IPS-NIHi7 (cell line): ENCODE measurements around the gene LDLRAD1.
A peak's percentile ranks its signal among the peaks of the same experiment; 100 is the strongest.
"Not testable (repeated sequence)": the region's sequence is repeated elsewhere in the genome, so short reads cannot be mapped to it uniquely, and the experiment has no call there.

Experiments used
- DNase-seq: peaks from one replicate; pipeline ENCODE4 v3.0.0; 2012; ENCODE audit warnings: mixed read lengths; ENCODE audit errors: extremely low spot score

LDLRAD1 gene

GRCh38 chr1:53992085-53992874, 25.7 kb downstream of the LDLRAD1 start:
- DNase-seq, result no peak

DNA sequence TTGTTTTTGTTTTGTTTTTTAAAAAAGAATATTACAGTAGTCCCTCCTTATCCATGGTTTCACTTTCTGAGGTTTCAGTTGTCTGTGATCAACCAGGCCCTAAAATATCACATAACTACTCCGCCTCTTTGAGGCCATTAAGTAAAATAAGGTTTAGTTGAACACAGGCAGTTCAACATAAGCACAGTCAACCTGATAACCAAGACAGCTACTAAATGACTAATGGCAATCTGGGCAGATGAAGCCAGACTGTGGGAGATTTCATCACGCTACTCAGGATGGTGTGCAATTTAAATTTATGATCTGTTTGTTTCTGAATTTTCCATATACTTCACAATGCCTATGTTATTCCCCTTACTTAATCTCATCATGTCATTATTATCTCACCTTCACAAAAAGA, 30.1 kb downstream of the LDLRAD1 start:
- no peak for DNase-seq

GRCh38 chr1:53986458-53986857, 31.5 kb downstream of the LDLRAD1 start:
- DNase-seq, result no peak

DNA sequence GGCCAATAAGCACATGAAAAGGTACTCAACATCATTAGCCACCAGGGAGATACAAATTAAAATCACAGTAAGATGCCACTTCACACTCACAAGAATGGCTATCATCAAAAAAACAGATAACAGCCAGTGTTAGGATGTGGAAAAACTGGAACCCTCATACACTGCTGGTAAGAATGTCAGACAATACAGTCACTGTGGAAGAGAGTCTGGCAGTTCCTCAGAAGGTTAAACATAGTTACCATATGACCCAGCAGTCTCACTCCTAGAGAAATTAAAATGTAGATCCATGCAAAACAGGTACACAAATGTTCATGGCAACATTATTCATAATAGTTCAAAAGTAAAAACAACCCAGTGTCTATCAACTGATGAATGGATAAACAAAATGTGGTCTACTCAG, 33.3 kb downstream of the LDLRAD1 start:
- no peak for DNase-seq

GRCh38 chr1:53982763-53983104, 35.3 kb downstream of the LDLRAD1 start:
- no peak for DNase-seq

- peak; percentile 91 for DNase-seq
Observed at GRCh38 chr1:53982034-53982762, 35.8 kb downstream of the LDLRAD1 start.

DNA sequence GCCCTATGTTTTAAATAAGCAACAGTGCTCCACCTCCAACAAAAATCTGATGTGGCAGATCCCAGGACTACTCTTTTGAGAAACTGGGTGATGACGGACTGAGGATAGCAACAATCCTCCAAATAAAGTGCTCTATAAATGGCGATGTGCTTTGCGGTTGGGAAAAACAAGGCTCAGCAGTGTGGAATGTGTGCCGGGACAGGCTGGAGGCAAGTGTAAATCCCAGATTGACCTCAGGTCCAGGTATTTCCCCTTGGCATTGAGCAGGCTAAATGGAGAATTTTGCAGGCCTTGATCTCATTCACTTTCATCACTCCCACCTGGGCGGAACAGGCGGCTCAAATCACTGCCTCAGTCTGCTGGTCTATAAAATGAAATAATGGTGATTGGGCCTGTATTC, 36.8 kb downstream of the LDLRAD1 start:
- DNase-seq, result no peak

GRCh38 chr1:53979712-53980450, 38.1 kb downstream of the LDLRAD1 start:
- DNase-seq, result peak; percentile 60

GRCh38 chr1:53975861-53976260, 42.1 kb downstream of the LDLRAD1 start:
- no peak for DNase-seq

DNA sequence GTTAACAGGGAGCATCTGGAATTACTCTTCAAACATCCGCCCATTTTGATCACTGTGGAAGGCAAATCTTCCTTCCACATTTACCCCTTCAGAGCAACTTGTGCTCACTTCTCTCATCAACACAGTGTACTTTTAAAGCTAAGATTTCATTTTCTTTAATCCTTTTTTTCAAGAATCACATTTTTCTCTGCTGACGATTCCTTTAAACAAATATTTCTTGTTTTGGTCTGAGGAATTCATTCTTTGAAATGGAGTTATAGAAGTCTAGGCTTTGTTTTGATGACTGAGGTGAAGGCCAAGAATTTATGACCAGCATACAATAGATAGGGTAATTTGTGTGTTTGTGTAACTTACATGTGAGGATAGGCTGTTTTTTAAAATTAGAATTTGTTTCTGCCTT, 46.3 kb downstream of the LDLRAD1 start:
- no peak for DNase-seq

DNA sequence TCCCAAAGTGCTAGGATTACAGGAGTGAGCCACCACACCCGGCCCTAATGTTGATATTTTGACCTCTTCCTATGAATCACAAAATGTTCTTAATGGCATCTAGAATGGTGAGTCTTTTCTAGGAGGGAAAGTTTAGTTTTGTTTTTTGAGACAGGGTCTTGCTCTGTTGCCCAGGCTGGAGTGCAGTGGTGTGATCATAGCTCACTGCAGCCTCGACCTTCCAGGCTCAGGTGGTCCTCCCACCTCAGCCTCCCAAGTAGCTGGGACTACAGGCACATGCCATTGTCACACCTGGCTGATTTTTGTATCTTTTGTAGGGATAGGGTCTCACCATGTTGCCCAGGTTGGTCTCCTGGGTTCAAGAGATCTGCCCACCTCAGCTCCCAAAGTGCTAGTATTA, 48.7 kb downstream of the LDLRAD1 start:
- not testable (repeated sequence) for DNase-seq

- no peak for DNase-seq
Observed at GRCh38 chr1:53968125-53968513, 49.9 kb downstream of the LDLRAD1 start.

DNA sequence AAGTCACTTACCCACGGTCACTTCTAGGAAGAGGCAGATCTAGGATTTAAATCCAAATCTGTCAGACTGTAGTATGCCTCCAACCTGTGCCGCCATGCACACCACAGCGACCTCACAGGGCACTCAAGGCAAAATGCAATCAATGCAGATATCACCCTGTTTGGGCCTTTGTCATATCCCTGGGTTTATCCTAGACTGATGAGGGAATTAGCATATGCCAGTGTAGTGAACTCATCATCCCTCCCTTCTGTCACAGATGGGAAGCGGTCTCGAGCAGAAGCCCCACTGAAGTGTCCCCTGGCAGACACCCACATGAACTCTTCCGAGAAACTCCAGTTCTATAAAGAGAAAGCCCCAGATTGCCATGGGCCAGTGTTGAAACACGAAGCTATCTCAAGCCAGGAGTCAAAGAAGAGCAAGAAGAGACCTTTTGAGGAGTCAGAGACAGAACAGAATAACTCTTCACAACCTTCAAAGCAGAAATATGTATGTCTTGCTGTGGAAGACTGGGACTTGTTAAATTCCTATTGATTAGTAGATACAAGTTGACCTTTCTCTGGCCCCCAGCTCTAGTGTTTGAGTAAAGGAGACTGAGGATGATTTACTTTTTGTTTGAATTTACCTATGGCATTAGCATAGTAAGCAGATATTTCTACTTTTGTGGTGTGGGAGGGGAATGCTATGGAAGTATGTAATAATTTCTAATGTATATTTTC, 50.4 kb downstream of the LDLRAD1 start:
- no peak for DNase-seq

DNA sequence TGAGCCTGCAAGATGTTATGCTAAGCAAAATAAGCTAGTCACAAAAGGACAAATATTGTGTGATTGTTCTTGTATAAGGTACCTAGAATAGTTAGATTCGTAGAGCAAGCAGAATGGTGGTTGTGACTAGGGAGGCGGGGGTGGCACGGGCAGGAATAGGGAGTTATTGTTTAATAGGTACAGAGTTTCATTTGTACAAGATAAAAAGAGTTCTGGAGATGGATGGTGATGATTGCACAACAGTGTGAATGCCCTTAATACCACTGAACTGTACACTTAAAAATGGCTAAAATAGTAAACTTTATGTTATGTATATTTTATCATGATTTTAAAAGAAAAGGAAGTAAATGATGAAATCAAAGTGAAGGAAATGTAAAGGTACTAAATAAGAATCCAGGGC, 51.2 kb downstream of the LDLRAD1 start:
- no peak for DNase-seq

- no peak for DNase-seq
Observed at GRCh38 chr1:53964109-53964508, 53.9 kb downstream of the LDLRAD1 start.

- no peak for DNase-seq
Observed at GRCh38 chr1:53963460-53963859, 54.5 kb downstream of the LDLRAD1 start.

DNA sequence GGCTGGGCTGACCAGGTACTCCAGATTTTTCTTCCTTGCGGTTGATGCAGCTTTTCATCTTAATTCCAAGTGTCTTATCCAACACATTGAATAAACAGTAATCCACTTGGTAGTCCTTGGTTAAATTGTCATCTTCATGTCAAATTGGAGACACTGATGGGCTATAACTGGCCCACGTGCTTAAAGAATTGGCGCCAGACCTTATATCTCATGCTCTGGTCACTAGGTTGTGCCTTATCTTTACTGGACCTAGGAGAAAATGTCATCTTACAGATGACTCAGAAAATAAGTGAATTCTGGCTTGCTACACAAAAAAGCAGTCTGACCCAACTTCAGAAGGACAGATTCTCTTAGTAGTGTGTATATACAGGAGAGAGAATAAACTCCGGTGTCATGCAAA, 55.6 kb downstream of the LDLRAD1 start:
- DNase-seq, result no peak

GRCh38 chr1:53959664-53960250, 58.2 kb downstream of the LDLRAD1 start:
- no peak for DNase-seq
